Stomach (tissue), 4 donors: ENCODE measurements around the gene SESTD1.

Experiments used
- CTCF ChIP-seq, 7 experiments: fragments of 450-650 bp in 4 of 7; fragments of 200-600 bp in 3 of 7; sonication (generic) in 3 of 7; IDR thresholded peaks; one replicate each; pipeline ENCODE4 v1.5.1; 2016 to 2019; ENCODE audit warnings: antibody characterized with exemption in 7 of 7, control low read depth in 2 of 7, mild to moderate bottlenecking in 1 of 7
- POLR2A ChIP-seq, 4 donors: fragments of 450-650 bp; IDR thresholded peaks; one replicate each; pipeline ENCODE4 v1.6.1; 2016; ENCODE audit warnings: antibody characterized with exemption in 4 of 4, control low read depth in 2 of 4, mild to moderate bottlenecking in 1 of 4, moderate library complexity in 1 of 4

- no peak for TF ChIP-seq CTCF (IDR thresholded peaks at IDR 0.05)
- TF ChIP-seq POLR2A (IDR thresholded peaks at IDR 0.05): no peak
These were observed 99.2 kb downstream of the SESTD1 start for GRCh38 chr2:179165356-179166000.
